IgD-negative memory B cell (primary cell): Measurements from ENCODE around the gene PHC3. TPM values are rescaled to one million over a fixed set of nuclear protein-coding genes. Genes with fewer than 3 reads are reported as not detected.
A peak's percentile ranks its signal among the peaks of the same experiment; 100 is the strongest.

ENCODE experiments used
- H3K27ac Mint-ChIP-seq, 3 donors: one replicate each; pipeline ENCODE4 v1.8.0; 2020 to 2022; ENCODE audit warnings: mild to moderate bottlenecking in 3 of 3, mixed read lengths in 3 of 3, moderate library complexity in 1 of 3
- H3K27me3 Mint-ChIP-seq: one replicate; pipeline ENCODE4 v1.8.0; 2021; ENCODE audit warnings: mixed read lengths
- H3K36me3 Mint-ChIP-seq: one replicate; pipeline ENCODE4 v1.8.0; 2020; ENCODE audit warnings: mild to moderate bottlenecking, mixed read lengths
- H3K4me1 Mint-ChIP-seq, 3 donors: one replicate each; pipeline ENCODE4 v1.8.0; 2020 to 2022; ENCODE audit warnings: mixed read lengths in 3 of 3, mild to moderate bottlenecking in 1 of 3
- H3K4me3 Mint-ChIP-seq, 4 donors: one replicate each; pipeline ENCODE4 v1.8.0; 2020 to 2022; ENCODE audit warnings: mild to moderate bottlenecking in 4 of 4, mixed read lengths in 4 of 4, moderate library complexity in 3 of 4
- H3K9me3 Mint-ChIP-seq, 3 donors: one replicate each; pipeline ENCODE4 v1.8.0; 2020 to 2021; ENCODE audit warnings: mixed read lengths in 3 of 3, mild to moderate bottlenecking in 1 of 3
- polyA plus RNA-seq: library from polyadenylated mRNA; unstranded; fragments of 300-500 nt; fragmentation: Illumina TruSeq; gene quantifications from one replicate; pipeline ENCODE4 v1.2.3, GENCODE V29; 2021

Gene PHC3
- polyA plus RNA-seq, 1 donor from 2014 or later: 81.2 TPM

DNA sequence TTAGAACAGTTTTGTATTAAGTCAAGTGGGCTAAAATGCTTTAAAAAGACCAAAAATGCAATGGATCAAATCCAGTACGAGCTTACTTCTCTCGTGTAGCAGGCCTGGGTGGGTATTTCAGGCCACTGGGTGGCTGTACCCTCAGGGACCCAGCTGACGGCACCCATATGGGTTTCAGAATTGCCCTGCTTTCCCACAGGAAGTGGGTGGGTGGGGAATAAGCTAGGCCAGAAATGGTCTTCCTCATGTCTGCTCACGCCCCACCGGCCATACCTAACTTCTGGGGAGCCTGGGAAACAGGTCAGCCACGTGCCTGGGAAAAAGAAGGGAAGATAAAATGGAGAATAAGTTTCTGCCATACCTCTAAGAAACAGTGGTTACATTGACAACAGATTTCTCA, 123.4 kb downstream of the PHC3 start:
- H3K4me3 Mint-ChIP-seq: peak overlapping the region in 2 of 4 donors; percentile 68 to 83
- peak overlapping the region in 1 of 3 donors; percentile 83 for H3K27ac Mint-ChIP-seq
- H3K36me3 Mint-ChIP-seq: peaks cover 1% of the 10 kb centered on the region
- peaks cover 1% of the 10 kb centered on the region for H3K27me3 Mint-ChIP-seq
- H3K4me1 Mint-ChIP-seq: peaks cover 34 to 35% (median 34%) of the 10 kb centered on the region in 3 donors
- no peaks in the 10 kb centered on the region for H3K9me3 Mint-ChIP-seq

- Mint-ChIP-seq H3K27me3 (peaks cover 1% of the 10 kb centered on the region), H3K36me3 (peaks cover 1% of the 10 kb centered on the region), H3K27ac (peak overlapping the region in 1 of 3 donors; percentile 83), H3K4me3 (peak overlapping the region in 3 of 4 donors; percentile 25 to 83 (median 68)), H3K4me1 (peaks cover 34 to 35% (median 34%) of the 10 kb centered on the region in 3 donors), H3K9me3 (no peaks in the 10 kb centered on the region)
Observed at GRCh38 chr3:170057550-170057949, 124.0 kb downstream of the PHC3 start.

DNA sequence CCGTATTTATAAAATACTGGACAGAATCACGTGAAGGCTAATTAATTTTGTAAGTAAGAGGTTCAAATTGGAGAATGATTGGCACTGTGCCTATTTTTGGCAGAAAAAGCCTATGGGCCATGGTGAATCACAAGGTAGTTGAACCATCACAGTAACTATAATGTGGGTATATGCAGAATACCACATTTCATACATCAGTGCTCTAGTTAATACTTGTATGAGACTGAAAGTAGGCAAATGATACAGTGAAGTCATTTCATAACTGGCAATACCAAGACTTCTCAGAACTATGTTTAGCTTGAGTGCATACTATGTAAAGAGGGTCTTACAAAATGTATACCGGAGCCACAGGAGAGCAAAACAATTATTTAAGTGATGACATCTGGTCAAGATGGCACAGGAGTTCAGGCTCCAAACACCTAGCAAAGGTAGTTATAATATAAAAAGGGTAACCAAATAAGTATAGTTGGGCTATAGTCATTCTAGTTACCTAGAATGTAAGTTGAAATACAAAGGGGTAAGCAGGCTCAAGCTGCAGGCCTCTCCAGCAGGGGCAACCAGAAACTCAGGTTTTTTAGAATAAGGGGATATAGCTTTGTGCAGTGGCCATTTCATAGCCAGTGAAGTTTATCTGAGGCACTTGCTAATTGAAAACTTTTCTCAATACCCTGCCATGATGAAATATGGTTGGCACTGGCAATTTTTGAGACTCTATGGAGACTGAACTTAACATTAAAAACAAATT, 124.7 kb downstream of the PHC3 start:
- Mint-ChIP-seq H3K27ac (no peak overlapping the region), H3K36me3 (peaks cover 4% of the 10 kb centered on the region), H3K9me3 (peaks cover 0 to 2% (median 0%) of the 10 kb centered on the region in 3 donors), H3K4me1 (peaks cover 34 to 35% (median 34%) of the 10 kb centered on the region in 3 donors), H3K27me3 (peaks cover 1% of the 10 kb centered on the region), H3K4me3 (peak overlapping the region in 2 of 4 donors; percentile 51 to 59)

- peaks cover 4% of the 10 kb centered on the region for H3K36me3 Mint-ChIP-seq
Observed at GRCh38 chr3:170055209-170055608, 126.3 kb downstream of the PHC3 start.

GRCh38 chr3:170054204-170054603, 127.3 kb downstream of the PHC3 start:
- Mint-ChIP-seq H3K36me3 (peaks cover 4% of the 10 kb centered on the region), H3K4me3 (peak overlapping the region in 1 of 4 donors; percentile 94), H3K27ac (no peak overlapping the region), H3K9me3 (peaks cover 0 to 2% (median 0%) of the 10 kb centered on the region in 3 donors), H3K27me3 (peaks cover 1% of the 10 kb centered on the region), H3K4me1 (peaks cover 34 to 35% (median 34%) of the 10 kb centered on the region in 3 donors)

More at GRCh38 chr3:170055209-170055608, 126.3 kb downstream of the PHC3 start:
- H3K27me3 Mint-ChIP-seq: peaks cover 1% of the 10 kb centered on the region
- H3K4me1 Mint-ChIP-seq: peaks cover 34 to 35% (median 34%) of the 10 kb centered on the region in 3 donors
- peak overlapping the region in 1 of 3 donors; percentile 85 for H3K27ac Mint-ChIP-seq
- peak overlapping the region; percentile 72 to 94 (median 84) for H3K4me3 Mint-ChIP-seq
- H3K9me3 Mint-ChIP-seq: peaks cover 0 to 2% (median 0%) of the 10 kb centered on the region in 3 donors

- H3K27me3 Mint-ChIP-seq: no peaks in the 10 kb centered on the region
- no peak overlapping the region for H3K4me3 Mint-ChIP-seq
- H3K9me3 Mint-ChIP-seq: peaks cover 0 to 2% (median 0%) of the 10 kb centered on the region in 3 donors
- peaks cover 4% of the 10 kb centered on the region for H3K36me3 Mint-ChIP-seq
- no peak overlapping the region for H3K27ac Mint-ChIP-seq
- peaks cover 22 to 24% (median 22%) of the 10 kb centered on the region in 3 donors for H3K4me1 Mint-ChIP-seq
Observed at GRCh38 chr3:170052398-170052797, 129.1 kb downstream of the PHC3 start.

DNA sequence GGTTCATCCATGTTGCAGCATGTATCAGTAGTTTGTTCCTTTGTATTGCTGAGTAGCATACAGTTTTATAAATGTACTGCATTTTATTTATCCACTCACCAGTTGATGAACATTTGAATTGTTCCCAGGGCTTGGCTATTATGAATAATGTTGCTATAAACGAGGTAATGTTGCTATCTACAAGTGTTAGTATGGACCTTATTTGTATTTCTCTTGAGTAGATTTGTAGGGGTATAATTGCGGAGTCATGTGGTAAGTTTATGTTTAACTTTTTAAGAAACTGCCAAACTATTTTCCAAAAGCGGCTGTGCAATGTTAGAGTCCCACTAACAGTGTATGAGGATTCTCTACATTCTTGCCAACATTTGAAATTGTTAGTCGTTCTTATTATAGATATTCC, 130.8 kb downstream of the PHC3 start:
- Mint-ChIP-seq H3K4me3 (no peak overlapping the region), H3K9me3 (peaks cover 0 to 2% (median 0%) of the 10 kb centered on the region in 3 donors), H3K4me1 (peaks cover 10 to 13% (median 12%) of the 10 kb centered on the region in 3 donors), H3K27me3 (no peaks in the 10 kb centered on the region), H3K27ac (no peak overlapping the region), H3K36me3 (peaks cover 4% of the 10 kb centered on the region)

DNA sequence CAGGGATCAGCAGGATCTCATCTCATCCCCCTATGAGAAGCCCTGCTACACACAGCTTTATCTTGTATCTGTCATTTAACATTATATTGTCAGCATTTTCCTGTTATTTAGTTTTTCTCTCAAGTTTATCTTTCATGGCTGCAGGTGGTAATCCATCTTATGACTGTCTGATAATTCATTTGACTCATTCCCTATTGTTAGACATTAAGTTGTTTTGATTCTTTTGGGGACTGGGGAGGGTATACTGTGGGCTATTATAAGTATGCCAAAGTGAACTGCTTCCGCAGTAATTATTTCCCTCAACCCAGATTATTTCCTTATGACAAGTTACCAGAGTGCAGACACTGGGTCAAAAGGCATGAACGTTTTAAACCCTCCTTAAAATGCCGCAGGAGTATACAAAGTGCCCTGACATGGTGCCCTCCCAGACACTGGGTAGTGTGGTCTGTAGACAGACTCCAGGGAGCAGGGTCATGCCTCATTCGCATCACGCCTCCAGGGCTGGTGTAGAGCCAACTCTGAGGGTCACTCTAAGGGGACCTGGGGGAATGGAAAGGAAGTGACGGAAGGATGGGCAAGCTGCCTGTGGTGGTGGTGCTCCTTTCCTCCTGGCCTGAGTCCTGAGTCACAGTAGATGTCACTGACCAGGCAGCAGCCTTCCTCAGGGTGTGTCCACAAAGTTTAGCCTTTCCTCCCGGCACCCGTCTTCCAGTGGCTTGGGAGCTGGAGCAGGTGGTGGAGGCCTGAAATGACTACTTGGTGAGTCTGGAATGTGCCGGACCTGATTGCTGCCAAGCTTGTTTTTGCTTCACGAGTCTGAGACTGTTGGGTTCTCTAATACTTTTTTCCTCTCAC, 132.2 kb downstream of the PHC3 start:
- H3K4me1 Mint-ChIP-seq: peaks cover 12 to 14% (median 13%) of the 10 kb centered on the region in 3 donors
- H3K4me3 Mint-ChIP-seq: no peak overlapping the region
- peaks cover 4% of the 10 kb centered on the region for H3K36me3 Mint-ChIP-seq
- H3K9me3 Mint-ChIP-seq: peaks cover 0 to 2% (median 0%) of the 10 kb centered on the region in 3 donors
- peak overlapping the region in 1 of 3 donors; percentile 23 for H3K27ac Mint-ChIP-seq
- no peaks in the 10 kb centered on the region for H3K27me3 Mint-ChIP-seq

GRCh38 chr3:170047133-170047404, 134.5 kb downstream of the PHC3 start:
- no peaks in the 10 kb centered on the region for H3K9me3 Mint-ChIP-seq
- no peak overlapping the region for H3K4me3 Mint-ChIP-seq
- H3K27ac Mint-ChIP-seq: peak overlapping the region in 2 of 3 donors; percentile 35 to 78
- no peaks in the 10 kb centered on the region for H3K36me3 Mint-ChIP-seq
- peaks cover 17 to 22% (median 19%) of the 10 kb centered on the region in 3 donors for H3K4me1 Mint-ChIP-seq
- no peaks in the 10 kb centered on the region for H3K27me3 Mint-ChIP-seq

- Mint-ChIP-seq H3K4me1 (peaks cover 22 to 24% (median 23%) of the 10 kb centered on the region in 3 donors), H3K27me3 (no peaks in the 10 kb centered on the region), H3K27ac (peak overlapping the region; percentile 70 to 82 (median 78)), H3K4me3 (peak overlapping the region in 1 of 4 donors; percentile 57), H3K36me3 (no peaks in the 10 kb centered on the region), H3K9me3 (no peaks in the 10 kb centered on the region)
Observed at GRCh38 chr3:170046269-170047132, 135.0 kb downstream of the PHC3 start.

- no peaks in the 10 kb centered on the region for H3K27me3 Mint-ChIP-seq
- H3K9me3 Mint-ChIP-seq: no peaks in the 10 kb centered on the region
- peak overlapping the region; percentile 28 to 78 (median 67) for H3K4me3 Mint-ChIP-seq
- H3K4me1 Mint-ChIP-seq: peaks cover 29 to 36% (median 33%) of the 10 kb centered on the region in 3 donors
- H3K27ac Mint-ChIP-seq: peak overlapping the region; percentile 70 to 93 (median 80)
- peaks cover 5% of the 10 kb centered on the region for H3K36me3 Mint-ChIP-seq
Observed at GRCh38 chr3:170044795-170045244, 136.7 kb downstream of the PHC3 start.

DNA sequence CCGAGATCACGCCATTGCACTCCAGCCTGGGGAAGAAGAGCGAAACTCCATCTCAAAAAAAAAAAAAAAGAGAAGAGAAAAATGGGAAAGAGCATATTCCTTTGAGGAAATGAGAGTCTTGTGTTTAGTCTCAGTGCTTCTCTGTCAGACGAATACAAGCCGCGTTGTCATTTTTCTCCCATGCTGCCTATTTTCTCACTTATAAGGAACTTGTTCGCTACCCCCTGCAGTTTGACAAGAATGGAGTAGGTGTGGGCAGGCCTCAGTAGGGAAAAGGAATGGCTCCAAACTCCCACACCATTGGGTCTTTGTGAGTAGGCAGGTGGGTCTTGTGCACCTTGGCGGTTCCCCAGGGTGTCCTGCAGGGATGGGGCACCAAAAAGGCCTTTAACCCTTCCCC, 137.3 kb downstream of the PHC3 start:
- Mint-ChIP-seq H3K4me1 (peaks cover 32 to 36% (median 35%) of the 10 kb centered on the region in 3 donors), H3K36me3 (peaks cover 5% of the 10 kb centered on the region), H3K27me3 (no peaks in the 10 kb centered on the region), H3K4me3 (peak overlapping the region in 3 of 4 donors; percentile 28 to 70 (median 64)), H3K27ac (peak overlapping the region; percentile 70 to 93 (median 80)), H3K9me3 (no peaks in the 10 kb centered on the region)

- Mint-ChIP-seq H3K4me3 (peak overlapping the region in 2 of 4 donors; percentile 23 to 45), H3K9me3 (no peaks in the 10 kb centered on the region), H3K27ac (peak overlapping the region; percentile 70 to 80 (median 78)), H3K27me3 (no peaks in the 10 kb centered on the region), H3K4me1 (peaks cover 34 to 42% (median 38%) of the 10 kb centered on the region in 3 donors), H3K36me3 (peaks cover 5% of the 10 kb centered on the region)
Observed at GRCh38 chr3:170043506-170043905, 138.0 kb downstream of the PHC3 start.

DNA sequence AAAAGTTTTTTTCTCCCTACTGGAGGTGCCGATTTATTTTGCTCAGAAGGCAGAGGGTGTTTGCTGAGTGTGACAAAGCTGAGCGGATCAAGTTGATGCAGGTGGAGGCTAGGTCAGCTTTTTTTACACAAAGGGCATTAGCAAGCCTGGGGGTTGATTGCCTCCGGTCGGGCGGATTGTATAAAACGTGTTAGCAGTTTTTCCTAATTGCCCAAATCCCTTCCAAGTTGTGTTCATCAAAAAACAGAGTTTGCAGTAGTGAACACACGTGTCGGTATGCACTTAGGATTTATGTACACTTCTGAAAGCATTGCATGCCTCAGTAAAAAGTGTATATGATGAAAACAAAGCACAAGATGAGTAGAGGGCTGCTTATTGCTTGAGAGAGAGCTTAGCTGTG, 141.1 kb downstream of the PHC3 start:
- no peaks in the 10 kb centered on the region for H3K27me3 Mint-ChIP-seq
- H3K4me3 Mint-ChIP-seq: peak overlapping the region in 3 of 4 donors; percentile 28 to 94 (median 44)
- H3K27ac Mint-ChIP-seq: peak overlapping the region in 2 of 3 donors; percentile 45 to 62
- H3K4me1 Mint-ChIP-seq: peaks cover 26 to 40% (median 31%) of the 10 kb centered on the region in 3 donors
- peaks cover 5% of the 10 kb centered on the region for H3K36me3 Mint-ChIP-seq
- H3K9me3 Mint-ChIP-seq: no peaks in the 10 kb centered on the region
